ENCODE results near the gene RNF150. TPM values are rescaled to one million over a fixed set of nuclear protein-coding genes. Genes with fewer than 3 reads are reported as not detected.
"Not testable (repeated sequence)": the region's sequence is repeated elsewhere in the genome, so short reads cannot be mapped to it uniquely, and the experiment has no call there.

Gene RNF150
- polyA plus RNA-seq (2013, experiment 1 of 2; ENCODE audit: insufficient read length), result 10.0 TPM
- polyA plus RNA-seq (2013, experiment 2 of 2; ENCODE audit: insufficient read length), result 12.1 TPM

- peak; percentile 92 for DNase-seq
Measured at GRCh38 chr4:141133146-141133998, at the start of gene RNF150. Gene RNF150, minus strand, starts transcription at chr4:141133469.

- DNase-seq, result no peak
Measured at GRCh38 chr4:141180991-141181761, 47.9 kb upstream of the RNF150 start.

GRCh38 chr4:141179474-141180373 lies 46.5 kb upstream of the RNF150 start:
- no peak for DNase-seq

DNA sequence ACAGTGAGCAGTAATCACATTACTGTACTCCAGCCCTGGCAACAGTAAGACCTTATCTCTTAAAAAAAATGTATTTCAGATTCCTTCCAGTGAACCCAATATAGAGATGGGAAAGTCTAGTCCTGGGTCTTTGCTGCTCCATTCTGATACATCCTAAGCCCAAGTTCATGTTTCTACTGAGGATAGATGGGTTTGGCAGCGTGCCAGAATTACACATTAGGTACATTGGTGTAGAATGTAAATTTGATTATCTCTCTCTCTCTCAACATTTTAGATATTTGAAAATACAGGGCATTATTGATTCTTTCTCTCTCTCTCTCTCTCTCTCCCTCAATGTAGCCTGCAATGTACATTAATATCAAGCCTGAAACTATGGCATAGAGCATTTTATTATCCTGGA lies 43.9 kb upstream of the RNF150 start:
- DNase-seq, result no peak

DNA sequence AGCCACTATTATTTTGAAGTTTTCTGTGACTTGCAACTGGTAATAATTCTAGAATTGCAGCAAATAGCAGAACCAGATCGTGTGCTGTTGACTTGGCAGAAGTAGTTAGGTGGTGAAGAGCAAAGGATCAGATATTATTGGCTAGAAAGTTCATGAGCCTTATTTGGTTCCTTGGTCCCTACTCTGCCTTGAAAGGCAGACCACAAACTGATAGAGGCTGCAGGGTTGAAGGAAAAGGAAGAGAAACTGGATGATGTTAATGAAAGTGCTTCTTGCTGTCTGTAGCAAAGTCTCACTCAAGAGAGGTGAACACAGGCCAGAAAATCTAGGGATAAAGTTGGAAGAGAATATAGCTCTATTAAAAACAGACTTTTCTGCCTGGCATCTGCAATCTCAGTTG lies 41.2 kb upstream of the RNF150 start:
- DNase-seq, result no peak

DNA sequence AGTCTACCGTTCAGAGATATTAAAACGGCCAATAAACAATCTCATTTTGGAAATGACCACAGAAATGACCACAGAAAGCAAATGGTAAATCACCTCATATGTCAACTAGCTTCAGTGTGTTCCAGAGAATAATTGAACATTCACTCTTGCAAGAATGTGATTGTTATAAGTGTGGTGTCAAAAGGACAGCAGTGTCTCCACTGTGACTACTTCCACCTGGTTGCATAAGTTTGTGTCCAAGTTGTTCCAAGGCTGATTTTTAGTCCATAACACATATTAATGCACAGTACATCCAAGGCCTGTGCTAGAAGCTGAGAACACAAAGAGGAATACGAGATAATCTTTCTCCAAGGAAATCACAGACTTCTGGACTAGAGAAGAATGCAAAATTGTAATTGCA lies 37.4 kb upstream of the RNF150 start:
- DNase-seq, result no peak

GRCh38 chr4:141169391-141169790 lies 36.1 kb upstream of the RNF150 start:
- no peak for DNase-seq

DNA sequence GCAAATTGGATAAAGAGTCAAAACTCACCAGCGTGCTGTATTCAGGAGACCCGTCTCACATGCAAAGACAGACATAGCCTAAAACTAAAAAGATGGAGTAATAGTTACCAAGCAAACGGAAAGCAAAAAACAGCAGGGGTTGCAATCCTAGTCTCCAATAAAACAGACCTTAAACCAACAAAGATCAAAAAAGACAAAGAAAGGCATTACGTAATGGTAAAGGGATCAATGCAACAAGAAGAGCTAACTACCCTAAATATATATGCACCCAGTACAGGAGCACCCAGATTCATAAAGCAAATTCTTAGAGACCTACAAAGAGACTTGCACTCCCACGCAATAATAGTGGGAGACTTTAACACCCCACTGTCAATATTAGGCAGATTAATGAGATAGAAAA lies 31.7 kb upstream of the RNF150 start:
- DNase-seq, result not testable (repeated sequence)

DNA sequence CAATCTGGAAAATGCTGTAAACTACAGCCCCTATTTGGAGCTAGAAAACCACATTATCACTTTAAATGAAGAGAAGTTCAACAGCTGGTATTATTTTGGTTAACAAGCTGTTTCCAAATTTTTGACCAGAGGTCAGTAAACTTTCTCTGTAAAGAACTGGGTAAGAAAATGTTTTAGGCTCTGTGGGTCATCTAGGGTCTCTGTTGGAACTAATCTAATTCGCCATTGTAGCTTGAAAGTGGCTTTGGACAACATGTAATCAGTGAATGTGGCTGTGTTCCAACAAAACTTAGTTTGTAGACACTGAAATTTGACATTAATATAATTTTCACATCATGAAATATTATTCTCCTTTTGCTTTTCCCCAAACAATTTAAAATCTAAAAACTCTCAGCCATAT lies 25.8 kb upstream of the RNF150 start:
- no peak for DNase-seq

GRCh38 chr4:141158219-141158618 lies 24.9 kb upstream of the RNF150 start:
- peak; percentile 49 for DNase-seq

GRCh38 chr4:141155586-141155985 lies 22.3 kb upstream of the RNF150 start:
- no peak for DNase-seq

- no peak for DNase-seq
Measured at GRCh38 chr4:141154725-141155124, 21.5 kb upstream of the RNF150 start.

GRCh38 chr4:141153751-141154510 lies 20.7 kb upstream of the RNF150 start:
- no peak for DNase-seq

- no peak for DNase-seq
Measured at GRCh38 chr4:141144207-141144606, 10.9 kb upstream of the RNF150 start.

DNA sequence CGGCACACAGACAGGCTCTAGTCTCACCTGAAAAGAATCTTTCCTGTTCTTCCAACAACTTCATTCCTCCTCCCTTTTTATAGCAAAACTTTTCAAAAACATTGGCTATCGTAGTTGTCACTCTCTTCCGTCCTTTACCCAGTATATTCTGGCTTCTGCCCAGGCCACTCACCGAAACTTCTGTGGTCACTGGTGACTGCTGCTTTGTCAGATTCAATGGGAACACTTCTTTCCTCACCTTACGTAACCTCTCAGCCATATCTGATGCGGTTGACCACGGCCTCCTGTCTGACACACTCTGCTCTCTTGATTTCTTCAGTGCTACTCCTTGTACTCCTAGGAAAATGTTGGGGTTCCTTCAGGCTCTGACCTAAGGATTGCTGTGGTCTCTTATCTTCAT lies 9.2 kb upstream of the RNF150 start:
- no peak for DNase-seq

DNA sequence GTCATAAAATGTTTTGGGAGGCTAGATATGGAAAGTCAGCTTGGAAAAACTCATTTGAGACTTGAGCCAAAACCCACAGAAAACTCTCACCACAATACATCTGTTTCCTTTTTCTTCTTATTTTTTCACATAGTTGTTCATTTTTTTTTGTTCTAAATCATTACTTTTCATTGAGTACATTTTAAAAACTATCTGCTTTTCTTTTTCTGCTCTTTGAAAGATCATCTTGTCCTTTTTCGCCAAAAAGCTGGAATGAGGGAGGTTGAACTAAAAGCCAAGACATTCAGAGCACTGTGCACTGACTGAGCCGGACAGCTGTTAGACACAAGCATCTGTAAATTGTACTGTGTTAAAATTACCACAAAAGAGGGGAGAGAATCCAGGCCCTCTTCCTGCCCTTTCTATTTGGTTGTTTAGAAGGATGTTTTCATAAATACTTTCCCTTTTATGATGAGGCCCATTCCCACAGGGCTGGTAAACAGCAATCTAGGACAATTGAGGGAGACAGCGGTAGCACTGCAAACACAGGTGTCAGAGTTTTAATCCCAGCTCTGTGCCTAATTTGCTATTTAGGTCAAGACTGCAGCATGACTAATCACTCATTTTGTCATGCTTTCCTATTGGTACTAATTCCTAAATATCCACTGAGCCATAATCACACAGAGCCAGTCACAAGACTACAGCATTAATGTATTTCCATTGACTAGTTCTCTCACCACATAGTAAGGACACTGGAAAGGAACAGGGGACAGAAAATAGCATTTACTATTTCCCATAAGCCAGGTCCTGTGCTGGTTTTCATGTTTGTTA lies 7.3 kb upstream of the RNF150 start:
- no peak for DNase-seq

DNA sequence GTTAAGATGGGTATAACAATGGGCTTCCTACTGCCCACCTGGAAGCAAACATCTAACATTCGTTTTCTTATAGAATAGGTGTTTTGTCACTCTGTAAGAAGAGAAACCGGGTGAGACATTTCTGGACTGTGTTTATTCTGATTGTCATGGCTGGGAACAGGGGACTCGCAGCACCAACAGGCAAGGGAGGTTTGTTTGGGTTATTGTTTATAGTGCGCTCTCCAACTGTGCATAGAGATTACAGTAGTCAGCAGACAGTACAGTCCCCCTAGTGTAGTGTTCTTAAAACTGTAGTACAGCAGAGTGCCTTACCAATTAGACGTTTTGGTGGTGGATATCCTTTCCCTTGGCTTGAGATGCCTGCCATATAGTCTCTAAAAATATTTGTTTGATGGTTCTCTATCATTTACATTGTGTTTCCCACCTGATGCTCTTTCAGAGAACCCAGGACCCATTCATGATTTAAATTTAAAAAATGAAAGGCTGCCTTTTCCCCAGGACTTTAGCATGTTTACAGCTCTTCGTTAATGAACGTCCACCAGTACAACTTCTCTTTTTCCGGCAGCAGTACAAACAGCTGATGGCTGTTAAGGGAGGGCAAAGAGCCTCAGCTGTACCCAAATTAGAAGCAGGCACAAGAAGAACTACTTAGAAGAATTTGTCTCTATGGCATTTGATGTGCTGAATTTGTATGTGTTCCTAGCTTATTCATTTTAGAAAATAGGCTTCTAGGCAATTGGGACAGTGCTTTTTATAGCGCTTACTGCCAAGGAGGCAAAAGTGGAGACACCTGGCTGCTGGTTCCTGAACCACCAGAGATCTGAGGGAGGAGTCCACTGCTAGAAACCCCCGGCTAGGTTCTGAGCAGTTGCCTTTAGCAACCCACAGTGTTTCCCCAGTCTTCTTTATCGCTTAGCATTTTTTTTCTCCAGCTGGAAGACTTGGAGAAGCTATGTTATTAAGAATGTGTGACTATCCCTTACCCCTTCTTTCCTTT lies 1.0 kb upstream of the RNF150 start:
- DNase-seq, result peak; percentile 25

DNA sequence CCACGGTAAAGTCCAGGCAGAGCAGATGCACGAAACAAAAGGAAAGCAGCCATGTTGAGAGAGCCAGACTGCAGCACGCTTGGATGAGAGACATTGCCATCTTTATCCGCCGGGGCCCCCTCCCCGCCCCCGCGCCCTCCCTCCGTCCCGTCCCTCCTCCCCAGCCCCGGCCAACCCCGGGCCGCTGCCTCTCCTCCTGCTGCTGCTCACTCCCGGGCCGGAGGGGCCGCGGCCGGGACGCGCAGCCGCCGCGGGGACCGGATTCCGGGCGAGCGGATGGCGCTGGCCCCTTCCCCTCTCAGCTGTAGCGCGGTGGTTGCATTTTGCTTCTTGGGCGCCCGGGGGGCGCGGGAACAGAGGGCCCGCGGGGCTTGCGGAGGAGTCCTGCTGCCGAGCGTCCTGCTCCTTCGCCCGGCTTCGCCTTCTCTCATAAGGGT lies 542 bp downstream of the RNF150 start:
- DNase-seq, result peak; percentile 53

GRCh38 chr4:141132072-141132708 lies 1.1 kb downstream of the RNF150 start:
- DNase-seq, result peak; percentile 33
